GM19099 (cell line): Measurements from ENCODE around the gene ASTN2.

Source experiments
- POLR2A ChIP-seq: IDR thresholded peaks from 3 replicates; pipeline ENCODE4 v1.6.1; 2011; ENCODE audit warnings: low read depth; ENCODE audit not compliant: insufficient read length; ENCODE audit errors: extremely low read depth

Gene ASTN2

GRCh38 chr9:116935149-116935897 is 479.5 kb downstream of the ASTN2 start:
- no peak for TF ChIP-seq POLR2A

GRCh38 chr9:116934131-116934530 is 480.7 kb downstream of the ASTN2 start:
- no peak for TF ChIP-seq POLR2A

- TF ChIP-seq POLR2A: no peak
Measured at GRCh38 chr9:116933251-116933650, 481.6 kb downstream of the ASTN2 start.

- no peak for TF ChIP-seq POLR2A
Measured at GRCh38 chr9:116929621-116930020, 485.2 kb downstream of the ASTN2 start.

GRCh38 chr9:116928884-116929283 is 486.0 kb downstream of the ASTN2 start:
- TF ChIP-seq POLR2A: no peak

GRCh38 chr9:116928289-116928688 is 486.6 kb downstream of the ASTN2 start:
- no peak for TF ChIP-seq POLR2A

- no peak for TF ChIP-seq POLR2A
Measured at GRCh38 chr9:116927726-116928125, 487.1 kb downstream of the ASTN2 start.

- no peak for TF ChIP-seq POLR2A
Measured at GRCh38 chr9:116925121-116925520, 489.7 kb downstream of the ASTN2 start.

- no peak for TF ChIP-seq POLR2A
Measured at GRCh38 chr9:116924462-116925110, 490.3 kb downstream of the ASTN2 start.

GRCh38 chr9:116913536-116913935 is 501.3 kb downstream of the ASTN2 start:
- no peak for TF ChIP-seq POLR2A

GRCh38 chr9:116910201-116910600 is 504.7 kb downstream of the ASTN2 start:
- no peak for TF ChIP-seq POLR2A

GRCh38 chr9:116907989-116908388 is 506.9 kb downstream of the ASTN2 start:
- TF ChIP-seq POLR2A: no peak

- no peak for TF ChIP-seq POLR2A
Measured at GRCh38 chr9:116905171-116905588, 509.7 kb downstream of the ASTN2 start.

GRCh38 chr9:116904165-116904564 is 510.7 kb downstream of the ASTN2 start:
- TF ChIP-seq POLR2A: no peak

GRCh38 chr9:116901260-116901659 is 513.6 kb downstream of the ASTN2 start:
- TF ChIP-seq POLR2A: no peak

- no peak for TF ChIP-seq POLR2A
Measured at GRCh38 chr9:116900543-116900942, 514.3 kb downstream of the ASTN2 start.

- no peak for TF ChIP-seq POLR2A
Measured at GRCh38 chr9:116900007-116900367, 514.9 kb downstream of the ASTN2 start.

- TF ChIP-seq POLR2A: no peak
Measured at GRCh38 chr9:116899337-116900006, 515.4 kb downstream of the ASTN2 start.
